GM18520 (cell line): ENCODE results near the gene ACAD8.

Experiments used
- ATAC-seq: cut with Tn5 transposase; IDR thresholded peaks from one replicate; pipeline ENCODE4 v1.9.1; 2021; ENCODE audit not compliant: unreplicated experiment

Gene ACAD8

GRCh38 chr11:134253188-134253993 lies at the start of gene ACAD8, which contains the start of gene THYN1:
TSS of gene ACAD8 (plus strand) at chr11:134253568. CDS start at chr11:134253601, 33 bp downstream.
TSS of gene THYN1 (minus strand) at chr11:134253352. CDS start at chr11:134252882, 470 bp downstream.
- ATAC-seq: peak; percentile 99

DNA sequence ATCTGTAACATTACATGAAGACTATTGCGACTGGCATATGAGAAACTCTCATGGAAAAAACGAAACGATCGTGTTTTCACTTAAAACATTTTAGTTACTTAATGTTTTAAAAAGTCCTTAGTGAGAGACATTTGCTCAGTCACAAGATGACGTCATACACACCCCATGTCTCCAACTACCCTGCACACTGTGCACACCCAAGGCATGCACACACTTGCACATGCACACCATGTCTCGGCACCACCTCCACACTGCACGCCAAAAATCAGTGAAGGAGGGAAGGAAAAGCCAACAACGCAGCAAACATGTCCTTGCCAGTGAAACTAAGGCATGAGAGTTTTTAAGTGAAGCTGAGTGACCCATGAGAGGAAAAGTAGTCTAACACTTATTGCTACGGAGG lies 47.6 kb upstream of the ACAD8 start:
- no peak for ATAC-seq

GRCh38 chr11:134206185-134206584 lies 47.2 kb upstream of the ACAD8 start:
- ATAC-seq: no peak

- ATAC-seq: no peak
These were observed 45.7 kb upstream of the ACAD8 start for GRCh38 chr11:134207538-134208239.

GRCh38 chr11:134215836-134216235 lies 37.5 kb upstream of the ACAD8 start:
- ATAC-seq: no peak

DNA sequence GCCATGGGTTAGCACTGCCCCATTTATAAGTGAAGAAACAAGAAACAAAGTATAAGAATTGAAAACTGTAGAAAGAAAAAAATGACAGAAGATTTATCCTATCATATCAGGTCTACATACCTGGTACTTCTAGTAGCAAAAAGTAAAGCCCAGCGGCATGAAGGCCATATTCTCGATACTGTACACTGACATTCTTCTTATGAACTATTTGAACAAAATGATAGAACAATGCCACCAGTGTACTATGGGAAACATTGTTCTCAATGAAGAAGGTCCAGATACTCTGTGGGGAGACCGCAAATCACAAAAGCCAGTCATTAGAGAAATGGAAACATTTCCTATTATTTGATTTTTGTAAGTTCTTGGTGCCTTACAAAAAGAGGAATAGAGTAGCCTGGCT lies 36.6 kb upstream of the ACAD8 start:
- no peak for ATAC-seq

- no peak for ATAC-seq
These were observed 30.2 kb upstream of the ACAD8 start for GRCh38 chr11:134223121-134223520.

GRCh38 chr11:134223836-134224709 lies 29.3 kb upstream of the ACAD8 start, which contains the start of the genes NCAPD3 and VPS26B:
TSS of gene NCAPD3 (minus strand) at chr11:134223967. CDS start at chr11:134223926, 41 bp downstream.
TSS of gene VPS26B (plus strand) at chr11:134224671. CDS start at chr11:134225123, 452 bp downstream.
- peak; percentile 63 for ATAC-seq

GRCh38 chr11:134224710-134225664 lies 28.4 kb upstream of the ACAD8 start:
- ATAC-seq: no peak

DNA sequence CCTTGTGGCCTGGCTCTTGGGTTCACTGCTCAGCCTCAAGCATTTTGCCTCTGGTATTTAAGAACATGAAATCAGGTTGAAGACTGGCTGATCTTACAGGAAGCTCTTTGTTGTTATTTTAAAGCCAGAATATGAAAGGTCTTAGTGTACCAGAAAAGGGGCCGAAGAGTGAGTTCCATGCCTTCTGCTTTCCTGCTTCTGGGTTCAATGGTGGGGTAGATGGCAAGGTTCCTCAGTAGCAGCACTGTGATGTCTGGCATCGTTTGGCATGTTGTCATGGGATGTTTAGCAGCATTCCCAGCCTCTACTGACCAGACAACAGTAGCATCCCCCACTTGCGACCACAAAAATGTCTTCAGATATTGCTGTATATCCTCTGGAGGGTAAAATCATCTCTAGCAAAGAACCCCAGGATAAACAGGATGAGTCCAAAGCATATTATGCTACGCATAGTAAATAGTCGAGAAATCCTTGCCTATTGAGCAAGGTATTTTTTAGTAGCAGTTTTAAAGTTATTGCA lies 26.5 kb upstream of the ACAD8 start:
- no peak for ATAC-seq

GRCh38 chr11:134228625-134229024 lies 24.7 kb upstream of the ACAD8 start:
- peak; percentile 33 for ATAC-seq

DNA sequence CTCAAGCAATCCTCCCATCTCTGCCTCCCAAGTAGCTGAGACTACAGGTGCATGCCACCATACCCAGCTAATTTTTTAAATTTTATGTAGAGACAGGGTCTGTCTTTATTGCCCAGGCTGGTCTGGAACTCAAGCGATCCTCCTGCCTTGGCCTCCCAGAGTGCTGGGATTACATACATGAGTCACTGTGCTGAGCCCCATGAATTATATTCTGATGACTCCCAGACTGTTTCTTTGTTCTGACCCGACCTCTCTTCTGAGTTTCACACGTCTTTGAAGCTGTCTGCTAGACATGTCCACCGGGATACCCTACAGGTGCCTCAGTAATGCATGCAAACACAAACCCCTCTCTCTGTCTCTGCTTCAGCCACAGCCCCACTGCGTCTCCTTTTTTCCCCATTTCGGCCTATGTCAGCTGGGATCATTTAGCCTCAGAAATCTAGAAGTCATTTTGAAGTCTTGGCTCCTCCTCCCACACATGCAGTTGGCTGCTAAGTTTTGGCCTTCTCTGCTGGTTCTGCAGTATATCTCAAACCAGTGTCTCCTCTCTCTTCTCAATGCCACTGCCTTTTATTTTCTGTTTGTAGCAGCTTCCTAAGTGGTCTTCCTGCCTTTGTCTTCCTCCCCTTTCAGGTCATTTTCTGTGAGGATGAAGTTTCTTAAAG lies 24.1 kb upstream of the ACAD8 start:
- no peak for ATAC-seq

GRCh38 chr11:134230339-134230738 lies 23.0 kb upstream of the ACAD8 start:
- ATAC-seq: no peak

GRCh38 chr11:134231958-134232659 lies 21.3 kb upstream of the ACAD8 start:
- ATAC-seq: no peak

DNA sequence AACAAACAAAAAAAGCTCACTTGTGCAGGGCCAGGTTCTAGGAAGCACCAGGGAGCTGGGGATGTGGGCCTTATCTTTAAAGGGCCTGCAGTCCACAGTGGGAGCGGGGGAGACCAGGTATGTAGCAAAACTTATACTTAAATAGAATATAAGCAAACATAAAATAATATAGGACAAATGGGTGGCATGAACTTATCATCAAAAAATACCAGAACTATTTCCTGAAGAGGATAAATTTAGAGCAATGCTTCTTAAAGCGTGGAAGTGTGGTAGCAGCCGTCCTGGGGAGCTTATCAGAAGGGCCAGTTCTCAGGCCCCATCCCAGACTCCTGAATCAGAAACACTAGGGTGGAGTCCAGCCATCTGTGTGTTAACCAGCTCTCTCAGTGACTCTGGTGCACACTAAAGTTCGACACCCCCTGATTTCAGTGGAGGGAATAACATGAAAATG lies 19.6 kb upstream of the ACAD8 start:
- ATAC-seq: no peak

GRCh38 chr11:134235399-134235798 lies 18.0 kb upstream of the ACAD8 start:
- no peak for ATAC-seq

DNA sequence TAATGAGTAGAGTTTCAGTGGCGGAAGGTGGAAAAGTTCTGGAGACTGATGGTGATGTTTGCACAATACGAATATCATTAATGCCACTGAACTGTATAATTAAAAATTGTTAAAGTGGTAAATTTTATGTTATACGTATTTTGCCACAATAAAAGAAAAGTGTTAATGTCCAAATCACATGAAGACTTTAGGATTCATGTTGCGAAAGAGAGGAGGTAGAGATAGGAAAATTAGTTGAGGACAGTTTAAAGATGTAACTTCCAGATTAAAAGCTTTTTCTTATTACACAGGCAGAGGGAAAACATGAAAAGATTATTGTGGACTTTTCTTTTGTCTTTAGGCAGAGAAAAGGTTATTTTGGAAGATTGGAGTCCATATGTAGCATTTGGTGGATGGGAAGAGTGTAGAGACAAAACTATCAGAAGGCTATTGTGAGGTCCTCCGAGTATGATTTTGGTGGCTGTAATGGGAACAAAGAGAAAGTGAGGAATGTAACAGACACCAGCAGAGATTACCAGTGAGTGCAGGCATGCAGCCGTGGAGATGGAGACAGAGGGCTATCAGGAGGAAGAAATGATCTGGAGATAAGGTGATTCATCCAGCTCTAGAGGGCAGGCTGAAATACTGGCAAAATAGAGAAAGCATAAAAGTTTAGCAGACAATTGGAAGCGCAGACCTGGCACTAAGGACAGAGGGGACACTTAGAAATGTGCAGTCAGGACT lies 16.4 kb upstream of the ACAD8 start:
- no peak for ATAC-seq

DNA sequence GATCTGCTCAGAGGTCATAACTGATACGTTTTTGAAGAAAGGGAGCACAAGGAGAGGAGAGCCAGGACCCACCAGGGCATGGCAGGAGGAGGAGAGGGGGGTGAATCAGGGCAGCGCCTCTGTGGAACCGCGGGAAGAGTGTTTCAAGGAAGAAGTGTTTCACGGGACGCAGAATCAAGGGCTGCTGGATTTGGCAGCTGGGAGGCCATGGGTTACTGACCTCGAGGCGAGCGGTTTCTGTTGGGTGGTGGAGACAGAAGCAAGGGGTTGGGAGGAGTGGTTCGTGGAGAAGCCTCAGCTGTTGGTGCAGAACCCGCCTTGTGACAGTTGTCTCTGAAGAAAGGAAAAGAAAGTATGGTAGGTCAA lies 15.8 kb upstream of the ACAD8 start:
- ATAC-seq: no peak
